GM23338 (cell line): ENCODE data around the gene KMT2E. TPM values are rescaled to one million over a fixed set of nuclear protein-coding genes. Genes with fewer than 3 reads are reported as not detected.
A peak's percentile ranks its signal among the peaks of the same experiment; 100 is the strongest.

Source experiments
- ATAC-seq: fragments of 200-7000 bp; cut with Tn5 transposase; 3 replicates; pipeline ENCODE4 v1.9.1; 2020
- DNase-seq: peaks from one replicate; pipeline ENCODE4 v3.0.0-alpha.2; 2015; ENCODE audit warnings: low spot score
- H2AFZ ChIP-seq: fragments of 200-600 bp; sonication (generic); 2 replicates; pipeline ENCODE4 v1.8.0; 2016; ENCODE audit warnings: antibody characterized with exemption, mild to moderate bottlenecking, moderate library complexity
- H3F3A ChIP-seq: fragments of 200-600 bp; sonication (generic); replicated peaks from 2 replicates; pipeline ENCODE4 v1.8.0; 2017; ENCODE audit warnings: antibody characterized with exemption, mixed run types, low read depth
- H3K27ac ChIP-seq: fragments of 200-600 bp; sonication (generic); 2 replicates; pipeline ENCODE4 v1.6.1; 2016; ENCODE audit warnings: low read depth
- H3K27me3 ChIP-seq: fragments of 200-600 bp; sonication (generic); 2 replicates; pipeline ENCODE4 v1.8.0; 2016; ENCODE audit warnings: mild to moderate bottlenecking, mixed run types, moderate library complexity; ENCODE audit not compliant: insufficient read depth
- H3K36me3 ChIP-seq: fragments of 200-600 bp; sonication (generic); 2 replicates; pipeline ENCODE4 v1.8.0; 2016; ENCODE audit warnings: mild to moderate bottlenecking; ENCODE audit not compliant: insufficient read depth
- H3K4me1 ChIP-seq: fragments of 200-600 bp; sonication (generic); 2 replicates; pipeline ENCODE4 v1.8.0; 2016; ENCODE audit warnings: mild to moderate bottlenecking, moderate library complexity; ENCODE audit not compliant: insufficient read depth
- H3K4me2 ChIP-seq: fragments of 200-600 bp; sonication (generic); 2 replicates; pipeline ENCODE4 v1.7.1; 2017; ENCODE audit warnings: mixed run types
- H3K4me3 ChIP-seq: fragments of 200-600 bp; sonication (generic); 2 replicates; pipeline ENCODE4 v1.6.1; 2016; ENCODE audit warnings: mixed run types
- H3K79me2 ChIP-seq: fragments of 200-600 bp; sonication (generic); replicated peaks from 2 replicates; pipeline ENCODE4 v1.8.0; 2017; ENCODE audit warnings: mild to moderate bottlenecking; ENCODE audit not compliant: insufficient read depth
- H3K9me2 ChIP-seq: fragments of 200-600 bp; sonication (generic); 2 replicates; pipeline ENCODE4 v1.8.0; 2017; ENCODE audit not compliant: insufficient read depth
- H4K20me1 ChIP-seq: fragments of 200-600 bp; sonication (generic); replicated peaks from 2 replicates; pipeline ENCODE4 v1.8.0; 2017; ENCODE audit warnings: mild to moderate bottlenecking; ENCODE audit not compliant: insufficient read depth
- H3K27ac Mint-ChIP-seq: 2 replicates; pipeline ENCODE4 v1.8.0; 2020; ENCODE audit warnings: inconsistent platforms, mild to moderate bottlenecking, moderate library complexity, mixed read lengths
- H3K27me3 Mint-ChIP-seq: 3 replicates; pipeline ENCODE4 v1.8.0; 2022; ENCODE audit warnings: low read depth, mild to moderate bottlenecking, moderate library complexity, mixed read lengths, inconsistent platforms; ENCODE audit not compliant: insufficient read depth, poor library complexity
- H3K36me3 Mint-ChIP-seq: 3 replicates; pipeline ENCODE4 v1.8.0; 2021; ENCODE audit warnings: low read depth, mild to moderate bottlenecking, inconsistent platforms, moderate library complexity, mixed read lengths
- H3K4me1 Mint-ChIP-seq: 3 replicates; pipeline ENCODE4 v1.8.0; 2020; ENCODE audit warnings: mild to moderate bottlenecking, inconsistent platforms, mixed read lengths
- H3K4me3 Mint-ChIP-seq: 3 replicates; pipeline ENCODE4 v1.8.0; 2021; ENCODE audit warnings: moderate library complexity, mild to moderate bottlenecking, inconsistent platforms, mixed read lengths
- H3K9me3 Mint-ChIP-seq: 3 replicates; pipeline ENCODE4 v1.8.0; 2020; ENCODE audit warnings: moderate library complexity, mild to moderate bottlenecking, inconsistent platforms, mixed read lengths
- CTCF ChIP-seq, 2 experiments: fragments of 200-600 bp in 1 of 2; sonication (generic) in 1 of 2; conservative IDR thresholded peaks; 2 replicates each; pipeline versions ENCODE4 v1.5.1 to v1.6.1; 2016 to 2017; ENCODE audit warnings: antibody characterized with exemption in 2 of 2, low read depth in 2 of 2, mild to moderate bottlenecking in 2 of 2, moderate library complexity in 1 of 2
- ETS1 ChIP-seq: IDR thresholded peaks from 2 replicates; pipeline ENCODE4 v1.6.1; 2016; ENCODE audit warnings: antibody characterized with exemption
- EZH2 ChIP-seq: fragments of 200-600 bp; sonication (generic); IDR thresholded peaks from one replicate; pipeline ENCODE4 v1.8.0; 2017; ENCODE audit warnings: antibody characterized with exemption, mild to moderate bottlenecking, low read depth; ENCODE audit not compliant: unreplicated experiment
- EZH2phosphoT487 ChIP-seq: fragments of 200-600 bp; sonication (generic); IDR thresholded peaks from one replicate; pipeline ENCODE4 v1.8.1; 2018; ENCODE audit warnings: antibody characterized with exemption; ENCODE audit not compliant: unreplicated experiment
- NANOG ChIP-seq: IDR thresholded peaks from 2 replicates; pipeline ENCODE4 v1.6.1; 2016; ENCODE audit warnings: antibody characterized with exemption, borderline replicate concordance
- POLR2AphosphoS5 ChIP-seq: IDR thresholded peaks from 2 replicates; pipeline ENCODE4 v1.6.1; 2016; ENCODE audit warnings: antibody characterized with exemption, low read depth
- REST ChIP-seq: IDR thresholded peaks from one replicate; pipeline ENCODE4 v1.6.1; 2018; ENCODE audit warnings: antibody characterized with exemption; ENCODE audit not compliant: unreplicated experiment
- ZNF114 ChIP-seq: fragments of 250-450 bp; sonication (Bioruptor Pico); IDR thresholded peaks from 2 replicates; pipeline ENCODE4 v1.5.0; 2020; ENCODE audit warnings: mild to moderate bottlenecking, moderate library complexity
- ZNF331 ChIP-seq: fragments of 250-450 bp; sonication (Bioruptor Pico); IDR thresholded peaks from 2 replicates; pipeline ENCODE4 v1.5.0; 2020; ENCODE audit warnings: low read depth, mild to moderate bottlenecking, moderate library complexity
- ZNF462 ChIP-seq: fragments of 250-450 bp; sonication (Bioruptor Pico); IDR thresholded peaks from 2 replicates; pipeline ENCODE4 v1.5.0; 2020; ENCODE audit warnings: mild to moderate bottlenecking, moderate library complexity
- polyA plus RNA-seq: library from polyadenylated mRNA; unstranded; fragments of >200 nt; fragmentation: Nextera tagmentation; extraction: Ambion mirVana; gene quantifications from 2 replicates; pipeline ENCODE4 v1.2.1, GENCODE V29; 2016
- total RNA-seq: library from RNA; depleted of rRNA; stranded (reverse); fragments of >200 nt; shearing (Covaris generic); gene quantifications from 2 replicates; pipeline ENCODE4 v1.2.3, GENCODE V29; 2014

Gene KMT2E
- total and polyA plus RNA-seq, 2 experiments from 2014 or later: 50.2 to 70.9 TPM

GRCh38 chr7:105055621-105056020 lies 41.6 kb downstream of the KMT2E start (continued):
- TF ChIP-seq ZNF462 (CRISPR knock-in tag): no peak
- no peak for TF ChIP-seq EZH2phosphoT487
- no peak for TF ChIP-seq CTCF (conservative IDR thresholded peaks at IDR 0.05; ENCODE audit: low read depth in 2 of 2)
- TF ChIP-seq ZNF331 (CRISPR knock-in tag): no peak

GRCh38 chr7:105057472-105057871 lies 43.5 kb downstream of the KMT2E start:
- Mint-ChIP-seq H3K4me1 (peaks cover 18% of the 10 kb centered on the region; the same call in 2 of the 3 replicates), H3K9me3 (no peaks in the 10 kb centered on the region), H3K27ac (peak overlapping the region; percentile 31; the same call in 1 of the 2 replicates), H3K36me3 (peaks cover 15% of the 10 kb centered on the region; the same call in 2 of the 3 replicates), H3K4me3 (no peak overlapping the region), H3K27me3 (peaks cover 1% of the 10 kb centered on the region)
- Histone ChIP-seq H3K36me3 (no peaks in the 10 kb centered on the region), H3K4me2 (no peak overlapping the region), H3K27ac (no peak overlapping the region), H4K20me1 (peaks cover 31% of the 10 kb centered on the region), H3K79me2 (peaks cover 97% of the 10 kb centered on the region), H3K4me3 (no peak overlapping the region), H3K27me3 (no peaks in the 10 kb centered on the region), H3K4me1 (peaks cover 16% of the 10 kb centered on the region), H3K9me2 (no peaks in the 10 kb centered on the region), H2AFZ (no peak overlapping the region), H3F3A (no peaks in the 10 kb centered on the region)
- DNase-seq: no peak
- no peak for ATAC-seq
- TF ChIP-seq ZNF331 (CRISPR knock-in tag): no peak
- no peak for TF ChIP-seq REST
- TF ChIP-seq POLR2AphosphoS5: no peak
- no peak for TF ChIP-seq ETS1
- no peak for TF ChIP-seq CTCF (conservative IDR thresholded peaks at IDR 0.05; ENCODE audit: low read depth in 2 of 2)
- no peak for TF ChIP-seq EZH2
- TF ChIP-seq NANOG: no peak
- no peak for TF ChIP-seq ZNF114 (CRISPR knock-in tag)
